Natural killer cell (primary cell): ENCODE measurements around the gene KRTAP12-1. TPM values are rescaled to one million over a fixed set of nuclear protein-coding genes. Genes with fewer than 3 reads are reported as not detected.

Experiments used
- ATAC-seq, 3 donors: fragments of 150-1000 bp in 2 of 3; fragments of 200-7000 bp in 1 of 3; cut with Tn5 transposase; 1 replicate in 1 of 3; 2 replicates in 2 of 3; pipeline ENCODE4 v1.10.0; 2021; ENCODE audit warnings: mild to moderate bottlenecking in 2 of 3, moderate library complexity in 2 of 3
- DNase-seq, 2 donors: peaks; one replicate each; pipeline versions ENCODE4 v3.0.0 to v3.0.0-alpha.2; 2013 to 2021; ENCODE audit warnings: mixed read lengths in 1 of 2
- H3K27ac ChIP-seq: one replicate; pipeline ENCODE4 v1.5.1; 2013; ENCODE audit warnings: mild to moderate bottlenecking, low read length
- H3K27me3 ChIP-seq: one replicate; pipeline ENCODE4 v1.6.1; 2013; ENCODE audit warnings: low read length; ENCODE audit not compliant: control insufficient read depth, insufficient read depth
- H3K36me3 ChIP-seq: one replicate; pipeline ENCODE4 v1.6.1; 2013; ENCODE audit warnings: low read length; ENCODE audit not compliant: control insufficient read depth, insufficient read depth
- H3K4me1 ChIP-seq: one replicate; pipeline ENCODE4 v1.6.1; 2013; ENCODE audit warnings: low read length; ENCODE audit not compliant: control insufficient read depth, insufficient read depth
- H3K4me3 ChIP-seq: one replicate; pipeline ENCODE4 v1.5.1; 2013; ENCODE audit warnings: low read length
- H3K9me3 ChIP-seq: one replicate; pipeline ENCODE4 v1.6.1; 2013; ENCODE audit warnings: low read length; ENCODE audit not compliant: control insufficient read depth, insufficient read depth
- H3K27ac Mint-ChIP-seq, 2 donors: one replicate each; pipeline ENCODE4 v1.8.0; 2022; ENCODE audit warnings: mild to moderate bottlenecking in 2 of 2, mixed read lengths in 2 of 2, moderate library complexity in 1 of 2
- H3K27me3 Mint-ChIP-seq, 2 donors: one replicate each; pipeline ENCODE4 v1.8.0; 2022; ENCODE audit warnings: low read depth in 2 of 2, mixed read lengths in 2 of 2
- H3K36me3 Mint-ChIP-seq: one replicate; pipeline ENCODE4 v1.8.0; 2022; ENCODE audit warnings: mixed read lengths
- H3K4me1 Mint-ChIP-seq, 2 donors: one replicate each; pipeline ENCODE4 v1.8.0; 2022; ENCODE audit warnings: mixed read lengths in 2 of 2
- H3K4me3 Mint-ChIP-seq: one replicate; pipeline ENCODE4 v1.8.0; 2022; ENCODE audit warnings: mild to moderate bottlenecking, moderate library complexity, mixed read lengths
- H3K9me3 Mint-ChIP-seq, 2 donors: one replicate each; pipeline ENCODE4 v1.8.0; 2022; ENCODE audit warnings: mixed read lengths in 2 of 2
- CTCF ChIP-seq: fragments of 200-600 bp; IDR thresholded peaks from one replicate; pipeline ENCODE4 v1.8.0; 2022; ENCODE audit warnings: antibody characterized with exemption
- WGBS: methylation state at CpG from one replicate; pipeline ENCODE4 v1.1.7; 2013; ENCODE audit warnings: missing lambda C conversion rate; ENCODE audit not compliant: insufficient coverage; 5-methylcytosine and 5-hydroxymethylcytosine counted together
- intact Hi-C: fragments of 100-400 bp; cut with micrococcal nuclease; formaldehyde crosslinking; loops from one replicate; pipeline ENCODE4 v1.14.2; 2022
- total RNA-seq, 4 donors: library from RNA; stranded (reverse); fragments of 120-200 nt in 1 of 4; gene quantifications; one replicate each; pipeline versions ENCODE4 v1.2.3 to v1.2.4, GENCODE V29; 2013 to 2022

The KRTAP12-1 gene
- total RNA-seq, 3 donors from 2014 or later (not counting 1 experiment from before 2014, with no cell fraction given) = not detected

GRCh38 chr21:44718571-44718970 is 36.6 kb upstream of the KRTAP12-1 start:
- peaks cover 10 to 18% of the 10 kb centered on the region in 2 donors for H3K4me1 Mint-ChIP-seq
- DNase-seq = no peak
- intact Hi-C loops = loop anchor here (10.0 kb wide), 1 partner anchor 94 kb away; the partner anchor contains the start of gene KRTAP10-9
- no peak for TF ChIP-seq CTCF
- H3K4me3 Mint-ChIP-seq = no peak overlapping the region
- peaks cover 7% of the 10 kb centered on the region for H3K9me3 ChIP-seq
- ATAC-seq = no peak
- peaks cover 64 to 75% of the 10 kb centered on the region in 2 donors for H3K27me3 Mint-ChIP-seq
- H3K27ac ChIP-seq = no peak overlapping the region
- no peaks in the 10 kb centered on the region for H3K36me3 Mint-ChIP-seq
- WGBS = 47% methylated on average over 5 of the region's 6 CpGs
- H3K4me3 ChIP-seq = no peak overlapping the region
- peaks cover 41% of the 10 kb centered on the region for H3K27me3 ChIP-seq
- no peaks in the 10 kb centered on the region for H3K9me3 Mint-ChIP-seq
- H3K36me3 ChIP-seq = no peaks in the 10 kb centered on the region
- peaks cover 11% of the 10 kb centered on the region for H3K4me1 ChIP-seq
- H3K27ac Mint-ChIP-seq = no peak overlapping the region

GRCh38 chr21:44718093-44718492 is 36.1 kb upstream of the KRTAP12-1 start:
- Histone ChIP-seq H3K27me3 (peaks cover 42% of the 10 kb centered on the region), H3K27ac (no peak overlapping the region), H3K4me1 (peaks cover 6% of the 10 kb centered on the region), H3K9me3 (peaks cover 7% of the 10 kb centered on the region), H3K4me3 (no peak overlapping the region), H3K36me3 (no peaks in the 10 kb centered on the region)
- H3K36me3 Mint-ChIP-seq = no peaks in the 10 kb centered on the region
- DNase-seq = no peak
- ATAC-seq = no peak
- intact Hi-C loops = loop anchor here (10.0 kb wide), 1 partner anchor 93 kb away; the partner anchor contains the start of gene KRTAP10-9
- WGBS = 56% methylated on average over 2 of the region's 2 CpGs
- peaks cover 61 to 76% of the 10 kb centered on the region in 2 donors for H3K27me3 Mint-ChIP-seq
- H3K4me3 Mint-ChIP-seq = no peak overlapping the region
- no peaks in the 10 kb centered on the region for H3K9me3 Mint-ChIP-seq
- H3K27ac Mint-ChIP-seq = no peak overlapping the region
- peaks cover 5 to 14% of the 10 kb centered on the region in 2 donors for H3K4me1 Mint-ChIP-seq
- TF ChIP-seq CTCF = no peak

- Histone ChIP-seq H3K27me3 (peaks cover 46% of the 10 kb centered on the region), H3K4me3 (no peak overlapping the region), H3K9me3 (peaks cover 7% of the 10 kb centered on the region), H3K36me3 (no peaks in the 10 kb centered on the region), H3K27ac (no peak overlapping the region), H3K4me1 (no peaks in the 10 kb centered on the region)
- no peak for DNase-seq
- intact Hi-C loops = loop anchor here (10.0 kb wide), 1 partner anchor 92 kb away; the partner anchor contains the start of gene KRTAP10-9
- H3K9me3 Mint-ChIP-seq = no peaks in the 10 kb centered on the region
- peaks cover 0 to 8% of the 10 kb centered on the region in 2 donors for H3K4me1 Mint-ChIP-seq
- no peak for TF ChIP-seq CTCF
- peaks cover 61 to 76% of the 10 kb centered on the region in 2 donors for H3K27me3 Mint-ChIP-seq
- no peak overlapping the region for H3K27ac Mint-ChIP-seq
- no peaks in the 10 kb centered on the region for H3K36me3 Mint-ChIP-seq
- H3K4me3 Mint-ChIP-seq = no peak overlapping the region
- no peak for ATAC-seq
Observed at GRCh38 chr21:44716984-44717383, 35.0 kb upstream of the KRTAP12-1 start.

GRCh38 chr21:44714905-44715304 is 32.9 kb upstream of the KRTAP12-1 start:
- Mint-ChIP-seq H3K9me3 (no peaks in the 10 kb centered on the region), H3K36me3 (no peaks in the 10 kb centered on the region), H3K27ac (no peak overlapping the region), H3K4me3 (no peak overlapping the region), H3K4me1 (peaks cover 0 to 17% of the 10 kb centered on the region in 2 donors), H3K27me3 (peaks cover 62 to 70% of the 10 kb centered on the region in 2 donors)
- Histone ChIP-seq H3K4me1 (peaks cover 16% of the 10 kb centered on the region), H3K4me3 (no peak overlapping the region), H3K36me3 (no peaks in the 10 kb centered on the region), H3K27ac (no peak overlapping the region), H3K27me3 (peaks cover 56% of the 10 kb centered on the region), H3K9me3 (peaks cover 7% of the 10 kb centered on the region)
- WGBS = 25% methylated on average over 8 of the region's 8 CpGs
- DNase-seq = no peak
- no peak for ATAC-seq
- intact Hi-C loops = loop anchor here (10.0 kb wide), 1 partner anchor 90 kb away; the partner anchor contains the start of gene KRTAP10-9
- no peak for TF ChIP-seq CTCF
